NCI-H146 treated with DMSO at 0.1 percent for 48 hours (cell line): ENCODE results near the gene GALK2.

ENCODE experiments used
- DNase-seq: peaks from one replicate; lab custom pipeline; 2025; ENCODE audit not compliant: unreplicated experiment; lab: John Stamatoyannopoulos, UW

Gene GALK2

GRCh38 chr15:49278751-49279150 is 108.7 kb downstream of the GALK2 start:
- no peak for DNase-seq

GRCh38 chr15:49279521-49280456 is 109.7 kb downstream of the GALK2 start:
- DNase-seq = no peak

GRCh38 chr15:49282366-49282765 is 112.3 kb downstream of the GALK2 start:
- DNase-seq = no peak

GRCh38 chr15:49286649-49287404 is 116.8 kb downstream of the GALK2 start:
- DNase-seq = no peak

GRCh38 chr15:49287481-49287880 is 117.4 kb downstream of the GALK2 start:
- no peak for DNase-seq

GRCh38 chr15:49288391-49288790 is 118.3 kb downstream of the GALK2 start:
- no peak for DNase-seq

GRCh38 chr15:49290191-49290590 is 120.1 kb downstream of the GALK2 start:
- DNase-seq = no peak

- no peak for DNase-seq
These were observed 123.9 kb downstream of the GALK2 start for GRCh38 chr15:49293941-49294340.

GRCh38 chr15:49296258-49296657 is 126.2 kb downstream of the GALK2 start:
- no peak for DNase-seq

GRCh38 chr15:49297584-49297983 is 127.5 kb downstream of the GALK2 start:
- DNase-seq = no peak

GRCh38 chr15:49300856-49301255 is 130.8 kb downstream of the GALK2 start:
- DNase-seq = no peak

GRCh38 chr15:49301562-49301961 is 131.5 kb downstream of the GALK2 start:
- no peak for DNase-seq

- no peak for DNase-seq
These were observed 133.0 kb downstream of the GALK2 start for GRCh38 chr15:49303003-49303402.

GRCh38 chr15:49306551-49306950 is 136.5 kb downstream of the GALK2 start:
- DNase-seq = no peak

GRCh38 chr15:49308686-49309085 is 138.6 kb downstream of the GALK2 start:
- DNase-seq = no peak

- DNase-seq = no peak
These were observed 139.8 kb downstream of the GALK2 start for GRCh38 chr15:49309889-49310288.

- no peak for DNase-seq
These were observed 143.6 kb downstream of the GALK2 start for GRCh38 chr15:49313650-49314049.

- no peak for DNase-seq
These were observed 144.7 kb downstream of the GALK2 start for GRCh38 chr15:49314716-49315115.

GRCh38 chr15:49315391-49315823 is 145.4 kb downstream of the GALK2 start:
- no peak for DNase-seq

- no peak for DNase-seq
These were observed 150.3 kb downstream of the GALK2 start for GRCh38 chr15:49320351-49320750.

GRCh38 chr15:49323207-49323606 is 153.2 kb downstream of the GALK2 start:
- DNase-seq = no peak

- DNase-seq = no peak
These were observed 157.9 kb downstream of the GALK2 start for GRCh38 chr15:49327927-49328326.
